Nephron progenitor cell (in vitro differentiated cells): ENCODE results near the gene PEMT.

Experiments used
- DNase-seq: peaks from one replicate; pipeline ENCODE4 v3.0.0; 2021
- H3K27ac Mint-ChIP-seq: 2 replicates; pipeline ENCODE4 v1.8.0; 2021; ENCODE audit warnings: mild to moderate bottlenecking, moderate library complexity, mixed read lengths
- H3K27me3 Mint-ChIP-seq: 2 replicates; pipeline ENCODE4 v1.8.0; 2021; ENCODE audit warnings: mild to moderate bottlenecking, low read depth, mixed read lengths; ENCODE audit not compliant: poor library complexity
- H3K36me3 Mint-ChIP-seq: 2 replicates; pipeline ENCODE4 v1.8.0; 2021; ENCODE audit warnings: low read depth, mixed read lengths
- H3K4me1 Mint-ChIP-seq: 2 replicates; pipeline ENCODE4 v1.8.0; 2021; ENCODE audit warnings: mixed read lengths
- H3K4me3 Mint-ChIP-seq: 2 replicates; pipeline ENCODE4 v1.8.0; 2021; ENCODE audit warnings: mild to moderate bottlenecking, moderate library complexity, mixed read lengths
- H3K9me3 Mint-ChIP-seq: 2 replicates; pipeline ENCODE4 v1.8.0; 2021; ENCODE audit warnings: mild to moderate bottlenecking, moderate library complexity, mixed read lengths
- CTCF ChIP-seq: fragments of 200-600 bp; sonication (generic); IDR thresholded peaks from 2 replicates; pipeline ENCODE4 v1.5.0; 2021; ENCODE audit warnings: antibody characterized with exemption

The PEMT gene

GRCh38 chr17:17506893-17507464 lies 84.5 kb downstream of the PEMT start:
- no peak overlapping the region for H3K27ac Mint-ChIP-seq
- peaks cover 3% of the 10 kb centered on the region for H3K27me3 Mint-ChIP-seq
- H3K4me3 Mint-ChIP-seq = no peak overlapping the region
- no peaks in the 10 kb centered on the region for H3K36me3 Mint-ChIP-seq
- DNase-seq = no peak
- no peak for TF ChIP-seq CTCF
- no peaks in the 10 kb centered on the region for H3K9me3 Mint-ChIP-seq
- peaks cover 18% of the 10 kb centered on the region for H3K4me1 Mint-ChIP-seq

- DNase-seq = no peak
- Mint-ChIP-seq H3K4me1 (peaks cover 17% of the 10 kb centered on the region), H3K9me3 (no peaks in the 10 kb centered on the region), H3K36me3 (no peaks in the 10 kb centered on the region), H3K4me3 (no peak overlapping the region), H3K27ac (no peak overlapping the region), H3K27me3 (peaks cover 10% of the 10 kb centered on the region)
- no peak for TF ChIP-seq CTCF
These were observed 85.2 kb downstream of the PEMT start for GRCh38 chr17:17506181-17506741.

GRCh38 chr17:17505610-17506171 lies 85.8 kb downstream of the PEMT start:
- Mint-ChIP-seq H3K9me3 (no peaks in the 10 kb centered on the region), H3K4me1 (peaks cover 17% of the 10 kb centered on the region), H3K27ac (no peak overlapping the region), H3K36me3 (no peaks in the 10 kb centered on the region), H3K27me3 (peaks cover 15% of the 10 kb centered on the region), H3K4me3 (no peak overlapping the region)
- no peak for TF ChIP-seq CTCF
- no peak for DNase-seq

GRCh38 chr17:17505151-17505550 lies 86.4 kb downstream of the PEMT start:
- peaks cover 17% of the 10 kb centered on the region for H3K27me3 Mint-ChIP-seq
- no peak for TF ChIP-seq CTCF
- no peak for DNase-seq
- H3K36me3 Mint-ChIP-seq = no peaks in the 10 kb centered on the region
- H3K27ac Mint-ChIP-seq = no peak overlapping the region
- H3K9me3 Mint-ChIP-seq = no peaks in the 10 kb centered on the region
- peaks cover 16% of the 10 kb centered on the region for H3K4me1 Mint-ChIP-seq
- no peak overlapping the region for H3K4me3 Mint-ChIP-seq

GRCh38 chr17:17504341-17505140 lies 87.0 kb downstream of the PEMT start:
- Mint-ChIP-seq H3K27me3 (peaks cover 17% of the 10 kb centered on the region), H3K27ac (no peak overlapping the region), H3K36me3 (no peaks in the 10 kb centered on the region), H3K4me3 (no peak overlapping the region), H3K9me3 (no peaks in the 10 kb centered on the region), H3K4me1 (peaks cover 11% of the 10 kb centered on the region)
- no peak for DNase-seq
- no peak for TF ChIP-seq CTCF
